ENCODE results near the gene VASH1.
A peak's percentile ranks its signal among the peaks of the same experiment; 100 is the strongest.

The VASH1 gene

DNA sequence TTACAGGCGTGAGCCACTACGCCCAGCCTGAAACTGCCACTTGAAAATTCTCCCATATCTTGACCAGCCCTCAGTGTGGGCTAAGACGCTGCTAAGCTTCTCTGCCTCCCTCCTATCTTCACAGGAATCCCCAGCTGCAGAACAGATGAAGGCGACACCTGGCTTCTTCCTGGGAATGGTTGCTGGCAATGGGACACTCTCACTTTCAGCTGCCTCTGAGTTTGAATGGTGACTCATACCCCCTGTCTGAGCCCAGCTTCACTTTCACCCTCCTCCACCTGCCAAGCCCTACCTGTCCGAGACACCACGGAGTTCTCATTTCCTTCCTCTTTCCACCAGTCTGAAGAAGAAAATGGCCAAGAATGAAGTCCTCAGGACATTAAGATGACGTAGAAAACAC lies 18.3 kb upstream of the VASH1 start:
- no peak for DNase-seq (ENCODE audit: low read depth in 2 of 2)

DNA sequence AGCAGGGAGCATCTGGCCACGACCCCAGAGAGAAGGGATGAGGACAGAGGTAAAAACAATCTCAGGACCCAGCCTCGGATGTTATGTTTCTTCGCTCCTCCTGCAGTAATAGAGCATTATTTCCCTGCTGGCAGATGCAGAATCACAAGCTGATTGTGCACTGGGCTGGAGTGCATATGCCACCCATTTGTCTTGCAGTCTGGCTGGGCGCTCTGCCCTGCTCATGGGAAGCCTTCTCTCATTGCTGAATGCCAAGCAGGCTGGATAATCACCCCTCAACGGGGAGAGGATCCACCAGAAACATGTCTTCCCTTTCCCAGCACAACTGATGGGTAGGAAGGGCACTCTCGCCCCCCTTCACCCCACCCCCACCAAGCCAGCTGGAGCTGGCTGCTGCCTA lies 8.5 kb upstream of the VASH1 start:
- DNase-seq (ENCODE audit: low read depth in 2 of 2), result no peak

DNA sequence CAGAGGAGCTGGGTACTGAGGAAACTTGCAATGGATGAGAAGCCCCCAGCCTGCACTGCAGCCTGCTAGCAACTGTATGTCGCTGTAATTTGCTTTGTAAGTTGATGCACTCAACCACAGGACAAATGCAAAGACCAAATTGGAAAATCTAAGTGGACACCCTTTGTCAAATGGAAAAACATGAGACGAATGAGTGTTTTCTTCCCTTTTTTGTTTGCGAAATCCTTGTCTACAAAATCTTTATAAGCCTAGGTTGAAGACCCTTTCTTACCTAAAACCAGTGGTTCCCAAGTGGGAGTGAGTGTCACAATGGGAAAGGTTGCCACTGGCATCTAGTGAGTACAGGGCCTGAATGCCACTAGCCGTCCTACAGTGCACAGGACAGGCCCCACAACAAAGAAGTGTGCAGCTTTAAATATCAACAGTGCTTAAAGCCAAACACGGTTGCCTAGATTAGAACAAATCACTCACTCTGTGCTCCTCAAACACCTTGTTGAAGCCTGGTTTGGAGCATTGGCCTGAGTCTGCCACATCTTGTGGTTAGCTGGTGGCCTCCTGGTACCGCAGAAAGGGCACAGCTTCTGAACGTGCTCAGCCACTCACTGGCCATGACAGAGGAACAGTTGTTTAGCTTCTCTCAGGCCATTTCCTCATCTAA lies 7.6 kb upstream of the VASH1 start:
- DNase-seq (ENCODE audit: low read depth in 2 of 2), result no peak

- no peak for DNase-seq (ENCODE audit: low read depth in 2 of 2)
These were observed 6.7 kb upstream of the VASH1 start for GRCh38 chr14:76754586-76754985.

- DNase-seq (ENCODE audit: low read depth in 2 of 2), result no peak
These were observed 5.5 kb upstream of the VASH1 start for GRCh38 chr14:76755610-76756370.

- no peak for DNase-seq (ENCODE audit: low read depth in 2 of 2)
These were observed 4.9 kb upstream of the VASH1 start for GRCh38 chr14:76756371-76756750.

DNA sequence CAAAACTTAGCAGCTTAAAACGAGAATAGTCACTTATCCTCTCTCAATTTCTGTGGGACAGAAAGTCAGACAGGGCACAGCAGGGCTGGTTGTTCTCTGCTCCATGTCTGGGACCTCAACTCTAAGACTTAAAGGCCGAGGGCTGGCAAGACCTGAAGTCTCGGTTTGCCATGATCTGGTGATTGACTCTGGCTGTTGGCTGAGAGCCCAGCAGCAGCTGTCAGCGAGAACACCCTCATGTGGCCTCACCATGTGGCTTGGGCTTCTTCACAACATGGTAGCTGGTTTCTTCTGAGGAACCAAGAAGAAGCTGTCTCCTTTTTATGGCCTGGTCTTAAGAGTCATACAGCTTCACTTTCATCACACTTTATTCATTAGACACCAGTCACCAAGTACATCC lies 1.7 kb upstream of the VASH1 start:
- DNase-seq (ENCODE audit: low read depth in 2 of 2), result no peak

DNA sequence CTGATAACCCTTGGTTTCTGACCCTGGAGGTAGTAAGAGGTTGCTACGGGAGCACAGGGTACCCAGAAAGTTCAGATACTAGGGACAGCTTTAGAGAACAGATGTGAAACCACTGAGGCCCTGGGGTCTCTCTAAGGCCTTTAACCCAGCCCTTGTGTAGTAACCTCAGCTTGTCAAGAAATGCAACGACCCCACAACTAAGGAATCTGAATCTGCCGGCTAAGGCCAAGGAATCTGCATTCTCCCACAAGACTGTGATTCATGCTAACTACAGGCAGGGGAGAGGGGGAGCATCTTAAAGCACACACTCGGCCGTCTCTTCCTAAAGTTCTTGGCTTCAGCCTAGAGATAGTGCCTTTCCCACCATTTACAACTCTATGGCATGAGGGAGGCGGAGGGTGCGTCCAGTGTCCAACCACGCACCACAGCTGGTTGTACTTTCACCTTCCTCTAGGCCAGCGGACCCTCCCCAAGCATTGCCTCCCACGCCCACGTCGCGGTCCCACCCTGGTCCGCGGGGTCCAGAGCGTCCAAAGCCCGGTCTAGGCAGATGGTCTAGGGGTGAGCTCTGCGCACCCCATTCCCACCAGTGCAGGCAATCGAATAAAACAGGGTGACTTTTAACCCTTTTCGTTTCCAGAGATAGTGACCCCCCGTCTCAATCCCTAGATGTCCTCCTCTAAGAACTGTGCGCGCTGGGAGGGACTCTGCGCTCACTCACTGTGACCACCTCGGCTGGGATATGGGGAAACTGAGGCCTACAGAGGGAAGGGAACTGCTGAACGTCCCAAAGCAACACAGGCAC lies 735 bp upstream of the VASH1 start:
- no peak for DNase-seq (ENCODE audit: low read depth in 2 of 2)

DNA sequence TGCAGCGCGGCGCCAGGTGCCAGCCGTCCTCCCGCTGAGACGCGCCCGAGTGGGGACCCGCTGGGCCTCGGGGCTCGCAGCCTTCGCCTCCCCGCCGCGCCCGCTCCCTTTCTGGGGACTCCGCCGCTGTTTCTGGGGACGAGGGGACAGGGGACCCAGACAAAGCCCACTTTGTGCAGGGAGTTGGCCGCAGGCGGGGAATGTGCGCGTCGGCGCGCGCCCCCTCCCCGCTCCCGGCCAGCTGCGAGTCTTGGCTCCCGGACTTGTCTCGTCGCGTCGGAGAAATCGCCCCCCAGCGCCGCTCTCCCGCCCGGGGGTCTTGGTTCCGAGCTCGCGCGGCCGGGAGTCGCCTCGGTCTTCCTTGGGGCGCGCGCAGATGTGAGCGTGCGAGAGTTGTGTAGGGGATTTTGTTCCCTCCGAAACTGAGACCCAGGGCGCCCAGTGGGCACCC lies 717 bp downstream of the VASH1 start:
- no peak for DNase-seq (ENCODE audit: low read depth in 2 of 2)

GRCh38 chr14:76762411-76763095 lies 1.3 kb downstream of the VASH1 start:
- no peak for DNase-seq (ENCODE audit: low read depth in 2 of 2)

- DNase-seq (ENCODE audit: low read depth in 2 of 2), result no peak
These were observed 2.1 kb downstream of the VASH1 start for GRCh38 chr14:76763096-76764041.

DNA sequence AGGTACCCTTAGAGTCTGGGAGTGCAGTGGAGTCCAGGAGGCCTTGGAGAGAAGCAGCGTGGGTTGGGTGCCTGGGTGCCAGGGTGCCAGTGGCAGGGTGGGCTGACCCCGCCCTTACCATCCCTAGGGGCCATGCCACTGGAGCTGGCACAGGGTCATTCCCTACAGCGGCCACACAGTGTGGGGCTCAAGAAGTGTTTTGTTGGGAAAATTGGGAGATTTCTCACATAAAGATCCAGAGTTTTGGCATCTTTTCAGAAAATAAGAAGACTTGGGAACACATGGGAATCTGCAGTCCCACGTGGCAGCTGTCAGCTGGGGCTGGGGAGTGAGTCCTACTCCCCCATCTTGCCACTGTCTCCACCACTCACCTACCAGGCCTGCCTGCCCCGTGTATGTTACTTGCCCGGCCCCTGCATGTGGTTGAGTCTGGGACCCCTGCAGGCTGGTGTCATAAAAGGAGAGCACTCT lies 4.2 kb downstream of the VASH1 start:
- DNase-seq (ENCODE audit: low read depth in 2 of 2), result no peak

DNA sequence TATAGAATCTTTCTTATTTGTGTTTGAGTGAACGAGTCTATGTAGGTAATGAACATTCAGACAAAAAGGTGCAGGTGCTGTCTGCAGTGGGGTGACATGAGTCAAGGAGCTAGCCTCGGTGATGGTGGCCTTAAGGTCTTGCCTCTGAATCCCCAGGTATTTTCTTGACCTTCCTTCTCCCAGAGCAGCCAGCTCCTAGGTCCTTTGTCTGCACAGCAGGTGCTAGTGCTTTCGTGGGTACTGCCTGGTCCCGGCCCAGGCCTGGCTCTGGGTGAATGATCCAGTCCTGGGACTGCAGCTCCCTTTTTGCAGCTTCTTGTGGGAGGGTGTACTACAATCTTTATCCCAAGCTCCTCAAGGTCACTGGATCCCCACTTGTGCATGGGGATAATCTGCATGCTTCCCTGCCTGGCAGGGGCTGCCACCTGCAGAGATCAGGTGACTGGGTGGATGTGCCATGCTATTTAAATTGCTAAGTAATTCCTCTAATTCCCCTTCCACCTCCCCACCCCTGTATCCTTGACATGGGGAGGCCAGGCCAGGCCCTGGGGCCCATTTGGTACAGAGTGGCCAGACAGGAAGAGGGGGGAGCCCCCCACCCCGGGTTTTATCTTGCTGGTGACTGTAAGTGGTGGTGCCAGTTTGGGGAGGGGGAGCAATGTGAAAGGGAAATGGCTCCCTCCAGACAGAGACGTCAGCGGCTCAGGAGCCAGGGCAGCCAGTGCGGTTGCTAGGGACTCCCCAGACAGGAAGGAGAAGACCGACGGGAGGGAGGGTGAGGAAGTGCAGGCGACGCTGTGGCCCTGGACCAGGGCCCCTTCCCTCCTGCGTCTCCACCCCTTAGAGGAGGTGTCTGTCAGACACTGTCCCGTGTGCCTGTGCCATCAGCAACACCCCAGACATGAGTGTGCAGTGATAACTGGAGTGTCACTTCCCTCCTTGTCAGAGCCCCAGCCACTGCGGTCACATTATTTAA lies 6.7 kb downstream of the VASH1 start:
- DNase-seq (ENCODE audit: low read depth in 2 of 2), result peak; percentile 25 to 56

GRCh38 chr14:76768671-76769500 lies 7.6 kb downstream of the VASH1 start:
- no peak for DNase-seq (ENCODE audit: low read depth in 2 of 2)

DNA sequence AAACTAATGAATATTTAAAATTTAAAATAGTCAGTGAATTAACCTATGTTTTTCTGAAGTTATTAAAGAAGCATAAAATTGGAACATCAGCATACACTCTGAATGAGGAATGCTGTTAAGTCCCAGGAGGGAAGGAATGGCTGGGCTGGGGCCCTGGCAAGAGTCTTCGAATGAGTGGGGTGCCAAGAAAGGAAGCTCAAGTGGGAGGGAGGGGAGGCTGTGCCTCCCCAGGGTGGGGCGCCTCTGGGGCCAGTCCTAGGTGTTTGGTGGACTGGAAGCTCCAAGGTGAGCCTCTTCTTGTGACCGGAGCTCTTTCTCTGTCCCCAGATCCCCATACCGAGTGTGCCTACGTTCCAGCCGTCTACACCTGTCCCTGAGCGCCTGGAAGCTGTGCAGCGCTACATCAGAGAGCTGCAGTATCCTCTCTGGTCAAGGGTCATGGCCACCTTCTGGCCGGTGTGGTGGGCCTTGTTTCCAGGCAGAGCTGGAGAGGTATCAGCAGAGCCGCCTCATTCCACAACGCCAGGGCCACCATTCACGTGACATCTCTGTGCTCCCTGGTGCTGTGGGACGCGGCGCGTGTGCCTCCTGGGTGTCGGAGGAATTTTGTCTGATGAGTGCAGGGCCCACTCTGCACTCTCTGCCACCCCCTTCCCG lies 8.5 kb downstream of the VASH1 start:
- no peak for DNase-seq (ENCODE audit: low read depth in 2 of 2)

DNA sequence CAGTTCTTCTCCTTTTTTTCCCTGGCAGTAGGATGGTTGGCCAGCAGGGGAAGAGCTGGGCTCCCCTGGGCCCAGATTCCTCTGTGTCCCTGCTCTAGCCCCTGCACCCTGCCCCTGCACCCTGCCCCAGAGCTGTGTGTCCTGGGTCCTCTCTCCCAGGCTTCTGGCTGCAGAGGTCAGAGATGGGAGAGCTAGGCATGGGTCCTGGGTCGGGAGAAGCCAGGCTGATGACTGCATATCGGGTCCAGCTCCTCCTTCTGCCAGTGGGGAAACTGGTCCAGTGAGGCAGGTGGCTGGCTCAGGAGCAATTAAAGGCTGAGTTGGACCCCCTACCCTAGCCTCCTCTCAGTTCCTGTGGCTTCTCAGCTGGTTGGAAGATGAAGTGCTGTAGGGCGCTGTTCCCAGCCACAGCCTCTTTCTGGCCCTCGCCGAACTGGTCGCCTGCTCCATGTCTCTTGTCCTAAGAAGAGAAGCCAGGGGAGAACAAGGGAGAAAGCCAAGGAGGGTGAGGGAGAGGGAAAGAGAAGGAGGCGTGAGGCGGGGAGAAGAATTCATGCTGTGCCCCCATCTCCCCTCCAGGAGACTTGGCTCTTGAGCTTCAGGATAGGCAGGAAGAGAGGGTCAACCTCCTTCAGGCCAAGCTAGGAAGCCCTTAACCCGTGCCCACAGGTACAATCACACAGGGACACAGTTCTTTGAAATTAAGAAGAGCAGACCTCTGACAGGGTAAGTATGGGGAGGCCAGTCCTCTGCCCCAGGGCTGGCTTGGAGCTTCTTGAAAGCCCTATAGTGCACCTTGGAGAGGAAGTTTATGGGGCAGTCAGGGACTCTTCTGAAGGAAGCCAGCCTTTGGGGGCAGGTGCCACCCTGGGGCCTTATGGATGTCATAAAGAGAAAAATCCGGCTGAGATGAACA lies 9.5 kb downstream of the VASH1 start:
- DNase-seq (ENCODE audit: low read depth in 2 of 2), result no peak

DNA sequence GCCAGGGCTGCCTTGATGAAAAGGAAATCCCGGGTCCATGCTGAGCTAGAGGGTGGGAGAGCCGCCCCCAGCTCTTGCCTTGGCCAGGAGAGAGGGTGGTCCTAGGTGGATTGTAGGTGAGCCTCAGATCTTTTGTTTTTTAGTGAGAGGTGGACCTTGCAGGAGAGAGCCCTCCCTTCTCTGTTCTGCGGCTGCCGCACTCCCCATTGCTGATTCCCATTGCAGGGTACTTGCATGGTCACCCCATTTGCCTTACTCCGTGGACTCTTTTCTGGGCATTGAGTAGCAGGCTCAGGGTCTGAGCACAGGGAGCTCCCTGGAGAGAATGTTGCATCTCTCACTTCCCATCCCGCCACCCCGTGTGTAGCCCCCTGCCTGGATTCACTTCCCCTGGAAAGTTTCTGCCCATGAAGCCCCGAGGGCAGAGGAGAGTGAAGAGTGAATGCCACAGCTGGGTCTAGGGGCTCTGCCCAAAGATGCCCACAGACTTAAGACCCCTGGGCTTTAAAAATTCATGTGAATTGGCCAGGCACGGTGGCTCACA lies 10.2 kb downstream of the VASH1 start:
- no peak for DNase-seq (ENCODE audit: low read depth in 2 of 2)

Measured in stimulated activated CD8-positive, alpha-beta memory T cell treated with anti-CD3 and anti-CD28 coated beads, Interleukin-7, amount 100 ng/mL, for 4 hours (primary cell).